ENCODE measurements around the gene TSPOAP1.
A peak's percentile ranks its signal among the peaks of the same experiment; 100 is the strongest.

TSPOAP1 gene

GRCh38 chr17:58327363-58328194 is 1.0 kb downstream of the TSPOAP1 start:
- DNase-seq, result no peak

GRCh38 chr17:58326609-58327362 is 1.8 kb downstream of the TSPOAP1 start:
- DNase-seq, result no peak

GRCh38 chr17:58325976-58326468 is 2.6 kb downstream of the TSPOAP1 start:
- no peak for DNase-seq

GRCh38 chr17:58325289-58325726 is 3.3 kb downstream of the TSPOAP1 start:
- no peak for DNase-seq

GRCh38 chr17:58324409-58325288 is 3.9 kb downstream of the TSPOAP1 start:
- no peak for DNase-seq

- no peak for DNase-seq
Measured at GRCh38 chr17:58324056-58324408, 4.6 kb downstream of the TSPOAP1 start.

GRCh38 chr17:58323366-58324055 is 5.1 kb downstream of the TSPOAP1 start:
- DNase-seq, result no peak

- DNase-seq, result no peak
Measured at GRCh38 chr17:58322581-58323185, 5.9 kb downstream of the TSPOAP1 start.

- DNase-seq, result peak; percentile 1
Measured at GRCh38 chr17:58321571-58322525, 6.7 kb downstream of the TSPOAP1 start.

GRCh38 chr17:58320570-58321323 is 7.8 kb downstream of the TSPOAP1 start:
- DNase-seq, result no peak

- peak; percentile 1 for DNase-seq
Measured at GRCh38 chr17:58320163-58320558, 8.4 kb downstream of the TSPOAP1 start.

GRCh38 chr17:58319173-58320162 is 9.1 kb downstream of the TSPOAP1 start:
- DNase-seq, result peak; percentile 1

- no peak for DNase-seq
Measured at GRCh38 chr17:58318627-58319172, 9.9 kb downstream of the TSPOAP1 start.

GRCh38 chr17:58318065-58318481 is 10.5 kb downstream of the TSPOAP1 start:
- no peak for DNase-seq

GRCh38 chr17:58317421-58318064 is 11.1 kb downstream of the TSPOAP1 start:
- peak; percentile 87 for DNase-seq

- DNase-seq, result no peak
Measured at GRCh38 chr17:58316260-58316960, 12.2 kb downstream of the TSPOAP1 start.

- no peak for DNase-seq
Measured at GRCh38 chr17:58315750-58316149, 12.8 kb downstream of the TSPOAP1 start.

All from stimulated activated CD4-positive, alpha-beta T cell treated with anti-CD3 and anti-CD28 coated beads, Interleukin-1b, Interleukin-23, amount 100 ng/mL, for 48 hours (primary cell).